HFFc6 (cell line): ENCODE results near the gene FAM163A. TPM values are rescaled to one million over a fixed set of nuclear protein-coding genes. Genes with fewer than 3 reads are reported as not detected.

ENCODE experiments used
- DNase-seq: peaks from one replicate; pipeline ENCODE4 v3.0.0-alpha.2; 2018
- H3K27ac Mint-ChIP-seq: 2 replicates; pipeline ENCODE4 v1.8.0; 2020; ENCODE audit warnings: mild to moderate bottlenecking, mixed read lengths
- H3K27me3 Mint-ChIP-seq: 2 replicates; pipeline ENCODE4 v1.8.0; 2021; ENCODE audit warnings: mild to moderate bottlenecking, moderate library complexity, mixed read lengths; ENCODE audit not compliant: insufficient read depth
- H3K36me3 Mint-ChIP-seq: 2 replicates; pipeline ENCODE4 v1.8.0; 2021; ENCODE audit warnings: low read depth, mixed read lengths
- H3K4me1 Mint-ChIP-seq: 2 replicates; pipeline ENCODE4 v1.8.0; 2020; ENCODE audit warnings: low read depth, mixed read lengths
- H3K4me3 Mint-ChIP-seq: 2 replicates; pipeline ENCODE4 v1.8.0; 2020; ENCODE audit warnings: mild to moderate bottlenecking, moderate library complexity, mixed read lengths
- H3K9me3 Mint-ChIP-seq: 2 replicates; pipeline ENCODE4 v1.8.0; 2020; ENCODE audit warnings: mild to moderate bottlenecking, mixed read lengths
- total RNA-seq, 6 experiments: library from RNA; stranded (reverse); fragmentation: NEBNext Ultra II Directional; extraction: Animal tissue kit (Norgen Biotek cat#: 25700); gene quantifications; 2 replicates in 1 of 6; 3 replicates in 5 of 6; pipeline ENCODE4 v1.2.3, GENCODE V29; 2021
- TF ChIP-seq, protein P1 (sequence below): fragments of 200-600 bp; sonication (generic); IDR thresholded peaks from 2 replicates; pipeline ENCODE4 v1.5.0; 2021; ENCODE audit warnings: antibody characterized with exemption, mild to moderate bottlenecking

FAM163A gene
- total RNA-seq, 6 experiments from 2014 or later: not detected

DNA sequence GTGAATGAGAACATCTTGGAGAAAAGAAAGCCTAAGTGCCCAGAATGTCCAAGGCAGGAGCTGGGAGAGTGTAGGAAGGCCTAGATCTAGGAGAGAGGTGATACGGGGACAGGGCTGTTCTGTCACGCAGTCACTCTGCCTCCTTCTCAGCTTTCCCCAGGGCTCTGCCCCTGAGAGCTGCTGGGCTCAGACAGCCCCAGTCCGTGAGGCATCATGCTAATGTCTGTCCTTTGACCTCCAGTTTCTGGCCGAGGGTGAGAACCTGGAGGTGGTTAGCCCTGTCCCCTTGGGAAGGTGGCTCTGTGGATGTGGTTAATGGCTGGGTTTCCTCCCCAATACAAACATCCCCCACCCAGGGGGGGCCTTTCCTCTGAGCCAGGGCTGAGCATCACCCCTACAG, 63.2 kb downstream of the FAM163A start:
- DNase-seq: no peak
- H3K27ac Mint-ChIP-seq: no peak overlapping the region
- TF ChIP-seq, protein P1, sequence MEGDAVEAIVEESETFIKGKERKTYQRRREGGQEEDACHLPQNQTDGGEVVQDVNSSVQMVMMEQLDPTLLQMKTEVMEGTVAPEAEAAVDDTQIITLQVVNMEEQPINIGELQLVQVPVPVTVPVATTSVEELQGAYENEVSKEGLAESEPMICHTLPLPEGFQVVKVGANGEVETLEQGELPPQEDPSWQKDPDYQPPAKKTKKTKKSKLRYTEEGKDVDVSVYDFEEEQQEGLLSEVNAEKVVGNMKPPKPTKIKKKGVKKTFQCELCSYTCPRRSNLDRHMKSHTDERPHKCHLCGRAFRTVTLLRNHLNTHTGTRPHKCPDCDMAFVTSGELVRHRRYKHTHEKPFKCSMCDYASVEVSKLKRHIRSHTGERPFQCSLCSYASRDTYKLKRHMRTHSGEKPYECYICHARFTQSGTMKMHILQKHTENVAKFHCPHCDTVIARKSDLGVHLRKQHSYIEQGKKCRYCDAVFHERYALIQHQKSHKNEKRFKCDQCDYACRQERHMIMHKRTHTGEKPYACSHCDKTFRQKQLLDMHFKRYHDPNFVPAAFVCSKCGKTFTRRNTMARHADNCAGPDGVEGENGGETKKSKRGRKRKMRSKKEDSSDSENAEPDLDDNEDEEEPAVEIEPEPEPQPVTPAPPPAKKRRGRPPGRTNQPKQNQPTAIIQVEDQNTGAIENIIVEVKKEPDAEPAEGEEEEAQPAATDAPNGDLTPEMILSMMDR: no peak
- H3K4me1 Mint-ChIP-seq: peaks cover 39% of the 10 kb centered on the region
- H3K27me3 Mint-ChIP-seq: peaks cover 42% of the 10 kb centered on the region
- no peaks in the 10 kb centered on the region for H3K36me3 Mint-ChIP-seq
- no peaks in the 10 kb centered on the region for H3K9me3 Mint-ChIP-seq
- H3K4me3 Mint-ChIP-seq: no peak overlapping the region

DNA sequence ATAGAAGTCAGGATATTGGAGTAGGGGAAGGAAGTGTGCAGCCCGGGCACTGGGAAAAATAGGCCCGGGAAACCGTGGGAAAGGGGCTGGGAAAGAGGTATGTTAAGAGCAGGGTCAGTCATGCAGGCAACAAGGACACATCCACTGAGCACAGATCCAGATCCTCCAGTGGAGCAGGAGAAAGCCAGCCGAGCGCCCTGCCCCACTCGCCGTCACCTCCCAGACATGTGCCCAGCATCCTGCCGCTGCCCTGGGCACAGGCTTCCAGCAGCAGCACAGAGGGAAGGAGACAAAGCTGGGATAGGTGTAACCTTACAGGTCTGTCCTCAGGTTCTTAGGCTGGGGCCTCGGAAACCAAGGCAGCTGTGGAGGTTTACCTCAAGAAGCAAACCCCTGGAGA, 64.2 kb downstream of the FAM163A start:
- H3K9me3 Mint-ChIP-seq: no peaks in the 10 kb centered on the region
- H3K36me3 Mint-ChIP-seq: no peaks in the 10 kb centered on the region

DNA sequence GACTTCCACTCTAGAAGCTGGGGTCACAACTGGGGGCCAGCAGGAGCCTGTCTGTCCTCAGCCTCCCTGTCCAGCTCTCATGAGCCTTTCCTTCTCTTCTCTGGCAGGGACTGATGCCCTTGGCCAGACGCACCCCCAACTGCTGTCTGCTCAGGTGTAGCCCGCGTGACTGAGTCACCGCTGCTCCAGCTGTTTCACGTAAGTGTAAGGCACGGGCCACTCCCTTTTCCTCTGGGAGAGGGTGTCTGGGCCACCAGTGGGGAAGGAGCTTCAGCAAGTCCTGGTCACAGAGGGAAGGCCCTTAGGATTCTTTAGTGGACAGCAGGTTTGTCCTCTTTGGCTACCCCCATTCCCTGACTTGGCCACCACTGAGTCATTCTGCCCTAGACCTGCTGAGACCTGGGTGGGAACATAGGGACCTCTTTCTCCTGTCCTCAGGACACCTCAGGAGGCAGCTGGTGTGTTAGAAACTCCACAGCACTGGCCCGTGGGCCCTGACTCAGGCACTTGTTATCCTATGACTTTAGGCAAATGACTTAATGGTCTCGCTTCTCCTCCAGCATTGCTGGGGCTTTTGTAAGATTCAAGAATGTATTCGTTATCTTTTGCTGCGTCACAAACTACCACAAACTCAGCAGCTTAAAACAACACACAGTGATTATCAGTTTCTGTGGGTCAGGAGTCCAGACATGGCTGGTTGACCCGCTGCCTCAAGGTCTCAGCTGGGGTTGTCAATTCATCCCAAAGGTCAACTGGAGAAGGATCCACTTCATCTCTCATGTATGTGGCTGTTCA, 64.8 kb downstream of the FAM163A start:
- H3K27ac Mint-ChIP-seq: peak overlapping the region; percentile 75
- H3K4me1 Mint-ChIP-seq: peaks cover 39% of the 10 kb centered on the region
- DNase-seq: peak; percentile 91
- TF ChIP-seq, protein P1: no peak
- H3K4me3 Mint-ChIP-seq: peak overlapping the region; percentile 24; the same call in 1 of the 2 replicates
- H3K9me3 Mint-ChIP-seq: no peaks in the 10 kb centered on the region
- peaks cover 43% of the 10 kb centered on the region for H3K27me3 Mint-ChIP-seq
- no peaks in the 10 kb centered on the region for H3K36me3 Mint-ChIP-seq

More for the DNA sequence above, 64.2 kb downstream of the FAM163A start:
- Mint-ChIP-seq H3K4me3 (no peak overlapping the region), H3K27me3 (peaks cover 45% of the 10 kb centered on the region), H3K27ac (peak overlapping the region; percentile 75; the same call in 1 of the 2 replicates), H3K4me1 (peaks cover 39% of the 10 kb centered on the region)
- TF ChIP-seq, protein P1: no peak
- DNase-seq: no peak

DNA sequence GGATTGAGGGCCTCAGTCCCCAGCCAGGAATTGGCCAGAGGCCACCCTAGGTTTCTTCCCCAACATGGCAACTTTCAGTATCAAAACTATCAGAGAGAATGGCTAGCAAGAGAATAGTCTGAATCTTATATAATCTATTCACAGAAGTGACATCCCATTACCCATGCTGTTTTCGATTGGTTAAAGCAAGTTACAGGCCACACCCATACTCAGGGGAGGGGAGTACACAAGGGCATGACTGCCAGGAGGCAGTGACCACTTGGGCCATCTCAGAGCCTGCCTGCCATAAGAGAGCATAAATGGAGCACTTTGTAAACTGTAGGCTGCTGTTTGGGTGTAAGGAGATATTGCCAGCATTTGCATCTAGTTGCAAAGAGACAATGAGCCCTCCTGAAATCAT, 65.4 kb downstream of the FAM163A start:
- peak overlapping the region; percentile 75 for H3K27ac Mint-ChIP-seq
- H3K4me3 Mint-ChIP-seq: peak overlapping the region; percentile 24; the same call in 1 of the 2 replicates
- H3K9me3 Mint-ChIP-seq: no peaks in the 10 kb centered on the region
- peaks cover 46% of the 10 kb centered on the region for H3K27me3 Mint-ChIP-seq
- no peaks in the 10 kb centered on the region for H3K36me3 Mint-ChIP-seq
- no peak for DNase-seq
- TF ChIP-seq, protein P1: no peak
- peaks cover 39% of the 10 kb centered on the region for H3K4me1 Mint-ChIP-seq

DNA sequence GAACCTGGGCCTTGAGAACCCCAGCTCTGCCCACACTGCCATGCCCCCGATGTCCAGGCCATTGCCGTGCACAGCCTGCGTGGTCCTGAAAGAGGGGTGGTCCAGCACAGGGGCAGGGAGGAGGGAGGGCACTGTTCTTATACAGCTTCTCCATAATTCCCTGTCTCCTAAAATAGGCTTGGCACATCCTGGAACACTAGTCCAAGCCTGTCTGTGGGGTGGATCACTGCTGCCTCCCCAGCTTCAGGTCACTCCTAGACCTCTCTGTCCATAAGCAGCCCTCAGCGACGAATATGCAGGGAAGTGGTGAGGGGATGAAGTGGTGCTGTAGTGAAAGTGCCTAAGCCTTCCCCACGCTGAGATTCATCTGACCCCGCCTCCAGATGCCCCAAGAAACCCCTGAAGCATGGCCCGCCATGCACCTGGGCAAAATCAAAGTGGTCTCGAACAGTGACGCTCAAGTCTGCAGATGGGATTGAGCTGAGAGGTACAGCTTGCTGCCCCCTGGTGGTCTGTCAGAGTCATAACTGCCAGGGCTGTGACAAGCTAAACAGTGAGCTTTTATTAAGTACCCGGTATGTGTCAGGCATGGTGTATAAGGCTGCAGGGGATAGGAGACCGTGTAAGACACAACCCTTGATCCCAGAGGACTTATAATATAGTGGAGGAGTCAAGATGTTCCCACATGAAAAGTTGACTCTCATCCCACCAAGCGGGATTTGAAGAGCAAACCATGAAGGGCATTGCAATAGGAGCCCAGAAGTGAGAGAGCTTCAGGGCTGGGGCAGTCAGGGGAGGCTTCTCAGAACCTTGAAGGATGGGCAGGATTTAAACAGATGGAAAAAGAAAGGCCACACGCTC, 66.6 kb downstream of the FAM163A start:
- H3K4me3 Mint-ChIP-seq: no peak overlapping the region

More for the DNA sequence above, 66.6 kb downstream of the FAM163A start:
- no peak overlapping the region for H3K27ac Mint-ChIP-seq
- H3K9me3 Mint-ChIP-seq: no peaks in the 10 kb centered on the region
- DNase-seq: peak; percentile 57
- TF ChIP-seq, protein P1: peak; percentile 98
- H3K27me3 Mint-ChIP-seq: peaks cover 46% of the 10 kb centered on the region
- peaks cover 43% of the 10 kb centered on the region for H3K4me1 Mint-ChIP-seq
- no peaks in the 10 kb centered on the region for H3K36me3 Mint-ChIP-seq
